Uterus (tissue), 4 donors: ENCODE measurements around the gene ANKRD63. TPM values are rescaled to one million over a fixed set of nuclear protein-coding genes. Genes with fewer than 3 reads are reported as not detected.

Experiments
- DNase-seq, 2 donors: peaks; one replicate each; pipeline ENCODE4 v3.0.0-alpha.2; 2019 to 2020
- H3K27ac ChIP-seq, 2 donors: fragments of 200-600 bp; sonication (generic); 1 replicate in 1 of 2; 2 replicates in 1 of 2; pipeline ENCODE4 v1.5.1; 2016 to 2018
- H3K27me3 ChIP-seq, 2 donors: fragments of 200-600 bp; sonication (generic); one replicate each; pipeline ENCODE4 v1.5.1; 2018 to 2019; ENCODE audit warnings: control low read depth in 1 of 2
- H3K36me3 ChIP-seq, 2 donors: fragments of 200-600 bp; sonication (generic); one replicate each; pipeline ENCODE4 v1.5.1; 2019; ENCODE audit warnings: control low read depth in 1 of 2
- H3K4me1 ChIP-seq, 2 donors: fragments of 200-600 bp; sonication (generic); one replicate each; pipeline ENCODE4 v1.5.1; 2018 to 2019; ENCODE audit warnings: control low read depth in 1 of 2
- H3K4me3 ChIP-seq, 2 donors: fragments of 200-600 bp; sonication (generic); 1 replicate in 1 of 2; 2 replicates in 1 of 2; pipeline ENCODE4 v1.5.1; 2018 to 2019; ENCODE audit warnings: mild to moderate bottlenecking in 1 of 2
- H3K9me3 ChIP-seq, 2 donors: fragments of 200-600 bp; sonication (generic); one replicate each; pipeline ENCODE4 v1.5.1; 2019; ENCODE audit warnings: control low read depth in 1 of 2
- CTCF ChIP-seq, 4 experiments: fragments of 200-600 bp in 2 of 4; fragments of 450-650 bp in 2 of 4; sonication (generic) in 2 of 4; IDR thresholded peaks; one replicate each; pipeline ENCODE4 v1.5.1; 2016 to 2019; ENCODE audit warnings: antibody characterized with exemption in 4 of 4, mild to moderate bottlenecking in 2 of 4, moderate library complexity in 1 of 4
- POLR2A ChIP-seq, 2 donors: fragments of 450-650 bp; IDR thresholded peaks; one replicate each; pipeline ENCODE4 v1.6.1; 2016; ENCODE audit warnings: antibody characterized with exemption in 2 of 2, mild to moderate bottlenecking in 1 of 2, moderate library complexity in 1 of 2
- intact Hi-C: fragments of 100-400 bp; cut with DNase I; formaldehyde crosslinking; loops from one replicate; pipeline ENCODE4 v1.15.1; 2023; ENCODE audit warnings: low total_unique reads
- total RNA-seq, 4 donors: library from RNA; depleted of rRNA in 3 of 4; stranded (reverse); fragments of >200 nt in 3 of 4; gene quantifications; one replicate each; pipeline versions ENCODE4 v1.1.0 to v1.2.4, GENCODE V29; 2014 to 2023
- donor health status: DM: yes; HTN: yes; CAD: no.

Gene ANKRD63
- total RNA-seq, 4 donors from 2014 or later: 0.28 to 0.52 TPM; not detected in 2

GRCh38 chr15:40296561-40297230 is 13.8 kb upstream of the ANKRD63 start:
- DNase-seq: no peak
- Histone ChIP-seq H3K27ac (no peak overlapping the region), H3K4me3 (no peak overlapping the region), H3K27me3 (no peaks in the 10 kb centered on the region), H3K4me1 (no peaks in the 10 kb centered on the region), H3K36me3 (no peaks in the 10 kb centered on the region), H3K9me3 (no peaks in the 10 kb centered on the region)
- TF ChIP-seq CTCF (IDR thresholded peaks at IDR 0.05) (no peak), POLR2A (IDR thresholded peaks at IDR 0.05) (no peak)
- intact Hi-C loops: no loop called here

GRCh38 chr15:40295877-40296560 is 13.2 kb upstream of the ANKRD63 start:
- intact Hi-C loops: no loop called here
- Histone ChIP-seq H3K36me3 (no peaks in the 10 kb centered on the region), H3K27me3 (no peaks in the 10 kb centered on the region)

GRCh38 chr15:40295297-40295696 is 12.4 kb upstream of the ANKRD63 start:
- H3K27me3 ChIP-seq: no peaks in the 10 kb centered on the region
- intact Hi-C loops: no loop called here
- H3K36me3 ChIP-seq: no peaks in the 10 kb centered on the region
- H3K4me3 ChIP-seq: no peak overlapping the region
- H3K4me1 ChIP-seq: no peaks in the 10 kb centered on the region
- no peak for TF ChIP-seq POLR2A (IDR thresholded peaks at IDR 0.05)
- TF ChIP-seq CTCF (IDR thresholded peaks at IDR 0.05): no peak
- no peak overlapping the region for H3K27ac ChIP-seq
- no peak for DNase-seq
- no peaks in the 10 kb centered on the region for H3K9me3 ChIP-seq

More at GRCh38 chr15:40295877-40296560, 13.2 kb upstream of the ANKRD63 start:
- TF ChIP-seq CTCF (IDR thresholded peaks at IDR 0.05) (no peak), POLR2A (IDR thresholded peaks at IDR 0.05) (no peak)
- H3K9me3 ChIP-seq: no peaks in the 10 kb centered on the region
- H3K4me3 ChIP-seq: no peak overlapping the region
- H3K4me1 ChIP-seq: no peaks in the 10 kb centered on the region
- DNase-seq: no peak
- no peak overlapping the region for H3K27ac ChIP-seq

GRCh38 chr15:40293905-40294895 is 11.3 kb upstream of the ANKRD63 start:
- Histone ChIP-seq H3K4me1 (no peaks in the 10 kb centered on the region), H3K27me3 (no peaks in the 10 kb centered on the region), H3K27ac (no peak overlapping the region), H3K9me3 (no peaks in the 10 kb centered on the region), H3K4me3 (no peak overlapping the region), H3K36me3 (no peaks in the 10 kb centered on the region)
- DNase-seq: no peak
- intact Hi-C loops: no loop called here
- TF ChIP-seq POLR2A (IDR thresholded peaks at IDR 0.05): no peak
- TF ChIP-seq CTCF (IDR thresholded peaks at IDR 0.05): no peak
